Kidney (tissue), 14 donors: Measurements from ENCODE around the gene SMAD1. TPM values are rescaled to one million over a fixed set of nuclear protein-coding genes. Genes with fewer than 3 reads are reported as not detected.
A peak's percentile ranks its signal among the peaks of the same experiment; 100 is the strongest.

Experiments
- DNase-seq, 5 donors: peaks; one replicate each; pipeline ENCODE4 v3.0.0-alpha.2; 2013 to 2020
- FAIRE-seq: peaks from 2 replicates; lab custom pipeline; 2012; peaks lifted over from hg19 to GRCh38; lab: Jason Lieb, UNC
- H3K27ac ChIP-seq, 2 donors: one replicate each; pipeline ENCODE4 v1.7.0; 2013; ENCODE audit warnings: low read depth in 2 of 2, low read length in 2 of 2, inconsistent platforms in 1 of 2
- H3K27me3 ChIP-seq: one replicate; pipeline ENCODE4 v1.7.1; 2013; ENCODE audit warnings: low read length, inconsistent platforms; ENCODE audit not compliant: control insufficient read depth, insufficient read depth
- H3K36me3 ChIP-seq, 3 donors: one replicate each; pipeline versions ENCODE4 v1.7.0 to v1.7.1; 2013; ENCODE audit warnings: low read length in 3 of 3, control low read depth in 1 of 3, inconsistent platforms in 1 of 3; ENCODE audit not compliant: insufficient read depth in 3 of 3, control insufficient read depth in 2 of 3
- H3K4me1 ChIP-seq, 3 donors: one replicate each; pipeline versions ENCODE4 v1.7.0 to v1.7.1; 2013; ENCODE audit warnings: low read length in 3 of 3, inconsistent platforms in 1 of 3, low read depth in 1 of 3; ENCODE audit not compliant: control insufficient read depth in 2 of 3, insufficient read depth in 2 of 3
- H3K4me3 ChIP-seq, 3 donors: one replicate each; pipeline versions ENCODE4 v1.7.0 to v1.8.1; 2013; ENCODE audit warnings: low read length in 3 of 3, control low read depth in 1 of 3, inconsistent platforms in 1 of 3
- H3K9ac ChIP-seq, 3 donors: one replicate each; pipeline versions ENCODE4 v1.7.0 to v1.7.1; 2013; ENCODE audit warnings: low read length in 3 of 3, control low read depth in 1 of 3, inconsistent platforms in 1 of 3
- H3K9me3 ChIP-seq, 3 donors: one replicate each; pipeline versions ENCODE4 v1.7.0 to v1.7.1; 2013; ENCODE audit warnings: low read length in 3 of 3, control low read depth in 1 of 3, inconsistent platforms in 1 of 3; ENCODE audit not compliant: control insufficient read depth in 2 of 3, insufficient read depth in 1 of 3
- CTCF ChIP-seq: IDR thresholded peaks from 3 replicates; pipeline ENCODE4 v1.5.1; 2012; ENCODE audit warnings: mild to moderate bottlenecking, moderate library complexity, borderline replicate concordance; ENCODE audit not compliant: insufficient read depth; ENCODE audit errors: extremely low read depth
- intact Hi-C: fragments of 100-400 bp; cut with DNase I; formaldehyde crosslinking; loops from one replicate; pipeline ENCODE4 v1.11.1; 2022
- polyA plus RNA-seq: library from polyadenylated mRNA; stranded (reverse); fragments of 350-450 nt; fragmentation: Illumina TruSeq; extraction: RNeasy Lipid Tissue Mini Kit (QIAGEN cat#74804); gene quantifications from one replicate; pipeline ENCODE4 v1.2.3, GENCODE V29; 2014; ENCODE audit warnings: low read depth, low replicate concordance; ENCODE audit not compliant: insufficient read depth
- total RNA-seq: library from RNA; stranded (reverse); fragmentation: NEBNext Ultra II Directional; extraction: Animal tissue kit (Norgen Biotek cat#: 25700); gene quantifications from one replicate; pipeline ENCODE4 v1.2.1, GENCODE V29; 2021
- donor health status: control.
- donor health status: control.
- donor health status: control.
- donor health status: control.
- donor health status: control.
- donor health status: DM: yes; HTN: yes; CAD: no.
- donor health status: Normal renal cell carcinoma (clear cell type).

SMAD1 gene
- total and polyA plus RNA-seq, 2 donors from 2014 or later: 8.9 to 39.5 TPM

- Histone ChIP-seq H3K4me3 (no peak overlapping the region), H3K9me3 (peaks cover 0 to 11% (median 7%) of the 10 kb centered on the region in 3 donors), H3K4me1 (peaks cover 4 to 15% (median 14%) of the 10 kb centered on the region in 3 donors), H3K27me3 (no peaks in the 10 kb centered on the region), H3K9ac (no peak overlapping the region), H3K36me3 (no peaks in the 10 kb centered on the region), H3K27ac (peak overlapping the region in 1 of 2 donors; percentile 48)
- FAIRE-seq (peak; percentile 76), DNase-seq (no peak)
- TF ChIP-seq CTCF: no peak
- intact Hi-C loops: no loop called here
These were observed 26.0 kb downstream of the SMAD1 start for GRCh38 chr4:145507636-145508035.

- DNase-seq: no peak
- H3K27ac ChIP-seq: no peak overlapping the region
- no peak for TF ChIP-seq CTCF
- H3K9ac ChIP-seq: no peak overlapping the region
- H3K4me3 ChIP-seq: no peak overlapping the region
- peaks cover 0 to 15% (median 3%) of the 10 kb centered on the region in 3 donors for H3K4me1 ChIP-seq
- peaks cover 0 to 16% (median 7%) of the 10 kb centered on the region in 3 donors for H3K9me3 ChIP-seq
- no peaks in the 10 kb centered on the region for H3K27me3 ChIP-seq
- H3K36me3 ChIP-seq: no peaks in the 10 kb centered on the region
- intact Hi-C loops: no loop called here
- no peak for FAIRE-seq
These were observed 30.4 kb downstream of the SMAD1 start for GRCh38 chr4:145511913-145512522.

- Histone ChIP-seq H3K4me1 (peaks cover 0 to 8% (median 3%) of the 10 kb centered on the region in 3 donors), H3K4me3 (peak overlapping the region in 1 of 3 donors; percentile 20), H3K9me3 (peaks cover 0 to 16% (median 7%) of the 10 kb centered on the region in 3 donors), H3K36me3 (no peaks in the 10 kb centered on the region), H3K27ac (no peak overlapping the region), H3K9ac (no peak overlapping the region), H3K27me3 (no peaks in the 10 kb centered on the region)
- FAIRE-seq (no peak), DNase-seq (no peak)
- no peak for TF ChIP-seq CTCF
- intact Hi-C loops: no loop called here
These were observed 31.5 kb downstream of the SMAD1 start for GRCh38 chr4:145513020-145513621.
